ENCODE results near the gene RMRP. TPM values are rescaled to one million over a fixed set of nuclear protein-coding genes. Genes with fewer than 3 reads are reported as not detected.
A peak's percentile ranks its signal among the peaks of the same experiment; 100 is the strongest.

Gene RMRP
- total RNA-seq, 1 donor from 2014 or later, result 8,462 TPM

DNA sequence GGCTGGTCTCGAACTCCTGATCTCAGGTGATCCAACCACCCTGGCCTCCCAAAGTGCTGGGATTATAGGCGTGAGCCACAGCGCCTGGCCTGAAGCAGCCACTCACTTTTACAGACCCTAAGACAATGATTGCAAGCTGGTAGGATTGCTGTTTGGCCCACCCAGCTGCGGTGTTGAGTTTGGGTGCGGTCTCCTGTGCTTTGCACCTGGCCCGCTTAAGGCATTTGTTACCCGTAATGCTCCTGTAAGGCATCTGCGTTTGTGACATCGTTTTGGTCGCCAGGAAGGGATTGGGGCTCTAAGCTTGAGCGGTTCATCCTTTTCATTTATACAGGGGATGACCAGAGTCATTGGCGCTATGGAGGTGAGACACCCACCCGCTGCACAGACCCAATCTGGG, 17.4 kb upstream of the RMRP start:
- TF ChIP-seq POLR2A (IDR thresholded peaks at IDR 0.05) (no peak), POLR2AphosphoS5 (IDR thresholded peaks at IDR 0.05; ENCODE audit: insufficient read depth in 1 of 2, low read depth in 1 of 2) (no peak)
- TF ChIP-seq, protein P1, sequence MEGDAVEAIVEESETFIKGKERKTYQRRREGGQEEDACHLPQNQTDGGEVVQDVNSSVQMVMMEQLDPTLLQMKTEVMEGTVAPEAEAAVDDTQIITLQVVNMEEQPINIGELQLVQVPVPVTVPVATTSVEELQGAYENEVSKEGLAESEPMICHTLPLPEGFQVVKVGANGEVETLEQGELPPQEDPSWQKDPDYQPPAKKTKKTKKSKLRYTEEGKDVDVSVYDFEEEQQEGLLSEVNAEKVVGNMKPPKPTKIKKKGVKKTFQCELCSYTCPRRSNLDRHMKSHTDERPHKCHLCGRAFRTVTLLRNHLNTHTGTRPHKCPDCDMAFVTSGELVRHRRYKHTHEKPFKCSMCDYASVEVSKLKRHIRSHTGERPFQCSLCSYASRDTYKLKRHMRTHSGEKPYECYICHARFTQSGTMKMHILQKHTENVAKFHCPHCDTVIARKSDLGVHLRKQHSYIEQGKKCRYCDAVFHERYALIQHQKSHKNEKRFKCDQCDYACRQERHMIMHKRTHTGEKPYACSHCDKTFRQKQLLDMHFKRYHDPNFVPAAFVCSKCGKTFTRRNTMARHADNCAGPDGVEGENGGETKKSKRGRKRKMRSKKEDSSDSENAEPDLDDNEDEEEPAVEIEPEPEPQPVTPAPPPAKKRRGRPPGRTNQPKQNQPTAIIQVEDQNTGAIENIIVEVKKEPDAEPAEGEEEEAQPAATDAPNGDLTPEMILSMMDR (IDR thresholded peaks at IDR 0.05), result no peak
- H3K36me3 ChIP-seq, result no peaks in the 10 kb centered on the region
- peak overlapping the region; percentile 46 to 55 for H3K4me3 ChIP-seq
- peak overlapping the region; percentile 6 for H3K27ac ChIP-seq
- H3K4me1 ChIP-seq, result peaks cover 20% of the 10 kb centered on the region
- H3K9me3 ChIP-seq, result no peaks in the 10 kb centered on the region
- intact Hi-C loops (cut with DNase I), result no loop called here
- no peaks in the 10 kb centered on the region for H3K27me3 ChIP-seq
- DNase-seq (ENCODE audit: extremely low spot score in 2 of 2), result no peak

- H3K4me3 ChIP-seq, result no peak overlapping the region
Measured at GRCh38 chr9:35674025-35674361, 16.2 kb upstream of the RMRP start.

GRCh38 chr9:35673132-35674024, 15.6 kb upstream of the RMRP start, which contains the start of gene CA9:
Gene CA9 (plus strand): TSS chr9:35673928. CDS start chr9:35673960, 32 bp downstream.
- TF ChIP-seq POLR2AphosphoS5 (IDR thresholded peaks at IDR 0.05; ENCODE audit: insufficient read depth in 1 of 2, low read depth in 1 of 2) (no peak), POLR2A (IDR thresholded peaks at IDR 0.05) (no peak)
- TF ChIP-seq, protein P1 (IDR thresholded peaks at IDR 0.05), result no peak
- Histone ChIP-seq H3K4me1 (peaks cover 20% of the 10 kb centered on the region), H3K27ac (no peak within 1 kb of the TSS), H3K36me3 (no peaks in the 10 kb centered on the region), H3K4me3 (no peak within 1 kb of the TSS), H3K9me3 (no peaks in the 10 kb centered on the region), H3K27me3 (no peaks in the 10 kb centered on the region)
- no peak for DNase-seq (ENCODE audit: extremely low spot score in 2 of 2)
- intact Hi-C loops (cut with DNase I), result no loop called here

More at GRCh38 chr9:35674025-35674361, 16.2 kb upstream of the RMRP start:
- no peaks in the 10 kb centered on the region for H3K27me3 ChIP-seq
- intact Hi-C loops (cut with DNase I), result no loop called here
- no peak for TF ChIP-seq POLR2AphosphoS5 (IDR thresholded peaks at IDR 0.05; ENCODE audit: insufficient read depth in 1 of 2, low read depth in 1 of 2)
- TF ChIP-seq, protein P1 (IDR thresholded peaks at IDR 0.05), result no peak
- no peak for TF ChIP-seq POLR2A (IDR thresholded peaks at IDR 0.05)
- H3K9me3 ChIP-seq, result no peaks in the 10 kb centered on the region
- H3K36me3 ChIP-seq, result no peaks in the 10 kb centered on the region
- no peak for DNase-seq (ENCODE audit: extremely low spot score in 2 of 2)
- H3K4me1 ChIP-seq, result peaks cover 20% of the 10 kb centered on the region
- no peak overlapping the region for H3K27ac ChIP-seq

- Histone ChIP-seq H3K9me3 (no peaks in the 10 kb centered on the region), H3K4me3 (no peak overlapping the region), H3K4me1 (peaks cover 19% of the 10 kb centered on the region), H3K27ac (no peak overlapping the region), H3K36me3 (no peaks in the 10 kb centered on the region), H3K27me3 (no peaks in the 10 kb centered on the region)
- intact Hi-C loops (cut with DNase I), result no loop called here
- no peak for DNase-seq (ENCODE audit: extremely low spot score in 2 of 2)
- no peak for TF ChIP-seq POLR2A (IDR thresholded peaks at IDR 0.05)
- TF ChIP-seq, protein P1 (IDR thresholded peaks at IDR 0.05), result no peak
Measured at GRCh38 chr9:35669331-35670145, 11.7 kb upstream of the RMRP start.

Measured in vagina (tissue), 2 donors.